Panc1 (cell line): ENCODE measurements around the gene PRPF19. TPM values are rescaled to one million over a fixed set of nuclear protein-coding genes. Genes with fewer than 3 reads are reported as not detected.

Experiments used
- ATAC-seq: fragments of 200-7000 bp; cut with Tn5 transposase; 2 replicates; pipeline ENCODE4 v1.9.1; 2020; ENCODE audit warnings: mild to moderate bottlenecking, moderate library complexity
- BruUV-seq: library from RNA; stranded (reverse); fragments of 400-500 nt; replicated peaks from 2 replicates; lab custom pipeline; 2021; lab: Mats Ljungman, UMichigan
- CTCF ChIA-PET: fragments of 300-600 bp; sonication (Branson Sonifier 250); formaldehyde crosslinking; loops from one replicate; lab custom pipeline; 2022; ENCODE audit warnings: antibody characterized with exemption; lab: Charles Lee
- POLR2A ChIA-PET: fragments of 300-600 bp; sonication (Branson Sonifier 250); formaldehyde crosslinking; loops from one replicate; lab custom pipeline; 2022; ENCODE audit warnings: antibody characterized with exemption; lab: Charles Lee
- DNase-seq: peaks from one replicate; pipeline ENCODE4 v3.0.0-alpha.2; 2010; ENCODE audit warnings: low read depth, low spot score
- H3K27ac ChIP-seq: 2 replicates; pipeline ENCODE4 v1.5.1; 2011; ENCODE audit warnings: mild to moderate bottlenecking, low read length, inconsistent platforms
- H3K27me3 ChIP-seq: fragments of 200-500 bp; sonication (Bioruptor generic); 2 replicates; pipeline ENCODE4 v1.6.0; 2014; ENCODE audit warnings: low read length, inconsistent platforms; ENCODE audit not compliant: control insufficient read depth, insufficient read depth
- H3K36me3 ChIP-seq: fragments of 200-500 bp; sonication (Bioruptor generic); 2 replicates; pipeline ENCODE4 v1.5.1; 2014; ENCODE audit warnings: inconsistent platforms, mild to moderate bottlenecking, low read length, moderate library complexity; ENCODE audit not compliant: control insufficient read depth, insufficient read depth
- H3K4me1 ChIP-seq: 2 replicates; pipeline ENCODE4 v1.5.1; 2011; ENCODE audit warnings: inconsistent platforms, mild to moderate bottlenecking, low read length, moderate library complexity; ENCODE audit not compliant: control insufficient read depth, insufficient read depth
- H3K4me3 ChIP-seq, 2 experiments: 2 replicates each; pipeline ENCODE4 v1.5.1; 2011 to 2012; ENCODE audit warnings: low read depth in 2 of 2, low read length in 2 of 2, mild to moderate bottlenecking in 2 of 2, inconsistent platforms in 1 of 2, moderate library complexity in 1 of 2
- H3K9me3 ChIP-seq: fragments of 200-500 bp; sonication (Bioruptor generic); 2 replicates; pipeline ENCODE4 v1.5.1; 2014; ENCODE audit warnings: low read depth, mild to moderate bottlenecking, inconsistent platforms, low read length, moderate library complexity; ENCODE audit not compliant: control insufficient read depth, insufficient read depth
- POLR2AphosphoS5 ChIP-seq: IDR thresholded peaks from 2 replicates; pipeline ENCODE4 v1.6.1; 2012; ENCODE audit warnings: mild to moderate bottlenecking, low read depth, low read length, moderate library complexity
- SIN3A ChIP-seq: IDR thresholded peaks from 2 replicates; pipeline ENCODE4 v1.6.1; 2012; ENCODE audit warnings: low read depth, mild to moderate bottlenecking, low read length, moderate library complexity, borderline replicate concordance; ENCODE audit not compliant: insufficient read depth
- TCF7L2 ChIP-seq: IDR thresholded peaks from 2 replicates; pipeline ENCODE4 v1.6.1; 2011; ENCODE audit warnings: mild to moderate bottlenecking, low read depth, low read length, inconsistent platforms
- in situ Hi-C: cut with HindIII; loops from 2 replicates; pipeline ENCODE4 v1.10.0; 2016; ENCODE audit warnings: low sequenced_read_pairs, low pct_unique_long_range_greater_than_20kb
- intact Hi-C: fragments of 100-400 bp; cut with micrococcal nuclease; formaldehyde crosslinking; loops from one replicate; pipeline ENCODE4 v1.10.0; 2022; ENCODE audit not compliant: unreplicated experiment
- total RNA-seq: library from RNA; stranded (reverse); gene quantifications from one replicate; pipeline ENCODE4 v1.2.1, GENCODE V29; 2021; ENCODE audit not compliant: unreplicated experiment
- TF ChIP-seq, protein P1 (sequence below): fragments of 450-650 bp; IDR thresholded peaks from 2 replicates; pipeline ENCODE4 v1.5.1; 2017; ENCODE audit warnings: mild to moderate bottlenecking
- TF ChIP-seq, protein P2 (sequence below), 2 experiments: IDR thresholded peaks; 2 replicates each; pipeline ENCODE4 v1.6.1; 2011 to 2012; ENCODE audit warnings: low read depth in 2 of 2, control low read depth in 1 of 2, low read length in 1 of 2, mild to moderate bottlenecking in 1 of 2, moderate library complexity in 1 of 2; ENCODE audit not compliant: insufficient read depth in 1 of 2

PRPF19 gene
- total RNA-seq, 1 experiment from 2014 or later = 149 TPM

DNA sequence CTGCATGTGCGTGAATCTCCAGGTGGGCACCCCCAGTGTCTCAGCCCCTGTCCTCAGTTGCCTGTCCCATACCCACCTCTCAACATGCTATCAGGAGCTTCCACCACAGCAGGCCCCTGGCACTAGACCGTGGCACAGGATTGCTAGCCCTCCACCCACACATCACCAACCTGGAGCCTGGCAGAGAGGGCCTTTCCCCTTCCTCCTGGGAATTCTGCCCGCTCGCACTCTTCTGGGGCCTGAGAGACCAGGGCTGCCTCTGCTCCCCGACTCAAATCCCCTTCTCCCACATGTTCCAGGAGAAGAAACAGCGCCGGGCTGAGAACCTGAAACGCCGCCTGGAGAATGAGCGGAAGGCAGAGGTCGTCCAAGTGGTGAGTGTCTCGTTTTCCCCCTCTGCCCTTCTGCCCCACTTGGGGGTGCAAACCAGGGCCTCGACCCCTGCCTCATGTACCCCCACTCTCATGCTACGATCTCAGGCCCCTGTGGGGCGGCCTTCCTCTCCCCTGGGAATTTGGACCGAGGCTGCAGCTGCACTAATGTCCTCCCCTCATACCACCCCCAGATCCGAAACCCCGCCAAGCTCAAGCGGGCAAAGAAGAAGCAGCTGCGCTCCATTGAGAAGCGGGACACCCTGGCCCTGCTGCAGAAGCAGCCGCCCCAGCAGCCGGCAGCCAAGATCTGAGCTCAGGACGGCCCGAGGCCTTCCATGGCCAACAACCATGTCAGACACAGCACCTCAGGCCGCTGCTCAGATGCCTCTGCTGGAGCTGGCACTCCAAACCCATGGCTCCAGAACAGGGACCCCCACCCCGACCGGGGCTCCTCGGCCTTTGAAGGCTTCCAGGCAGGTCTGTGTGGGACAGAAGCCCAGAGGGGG lies 56.5 kb downstream of the PRPF19 start:
- no peak for ATAC-seq
- BruUV-seq = no TSS peak
- no peak for DNase-seq
- Histone ChIP-seq H3K27me3 (no peaks in the 10 kb centered on the region), H3K9me3 (no peaks in the 10 kb centered on the region), H3K4me3 (no peak overlapping the region), H3K36me3 (peaks cover 4% of the 10 kb centered on the region), H3K4me1 (peaks cover 4% of the 10 kb centered on the region), H3K27ac (no peak overlapping the region)
- CTCF ChIA-PET = interaction anchor here (0.6 kb wide), 1 partner anchor 383 kb away, joined by 4 read pairs; no protein-coding TSS in a partner anchor
- intact Hi-C loops (no loop called here), in situ Hi-C loops (no loop called here)
- POLR2A ChIA-PET = no interaction called here
- TF ChIP-seq SIN3A = no peak
- TF ChIP-seq, protein P1, sequence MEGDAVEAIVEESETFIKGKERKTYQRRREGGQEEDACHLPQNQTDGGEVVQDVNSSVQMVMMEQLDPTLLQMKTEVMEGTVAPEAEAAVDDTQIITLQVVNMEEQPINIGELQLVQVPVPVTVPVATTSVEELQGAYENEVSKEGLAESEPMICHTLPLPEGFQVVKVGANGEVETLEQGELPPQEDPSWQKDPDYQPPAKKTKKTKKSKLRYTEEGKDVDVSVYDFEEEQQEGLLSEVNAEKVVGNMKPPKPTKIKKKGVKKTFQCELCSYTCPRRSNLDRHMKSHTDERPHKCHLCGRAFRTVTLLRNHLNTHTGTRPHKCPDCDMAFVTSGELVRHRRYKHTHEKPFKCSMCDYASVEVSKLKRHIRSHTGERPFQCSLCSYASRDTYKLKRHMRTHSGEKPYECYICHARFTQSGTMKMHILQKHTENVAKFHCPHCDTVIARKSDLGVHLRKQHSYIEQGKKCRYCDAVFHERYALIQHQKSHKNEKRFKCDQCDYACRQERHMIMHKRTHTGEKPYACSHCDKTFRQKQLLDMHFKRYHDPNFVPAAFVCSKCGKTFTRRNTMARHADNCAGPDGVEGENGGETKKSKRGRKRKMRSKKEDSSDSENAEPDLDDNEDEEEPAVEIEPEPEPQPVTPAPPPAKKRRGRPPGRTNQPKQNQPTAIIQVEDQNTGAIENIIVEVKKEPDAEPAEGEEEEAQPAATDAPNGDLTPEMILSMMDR = no peak
- TF ChIP-seq POLR2AphosphoS5 = no peak
- no peak for TF ChIP-seq TCF7L2
- TF ChIP-seq, protein P2, sequence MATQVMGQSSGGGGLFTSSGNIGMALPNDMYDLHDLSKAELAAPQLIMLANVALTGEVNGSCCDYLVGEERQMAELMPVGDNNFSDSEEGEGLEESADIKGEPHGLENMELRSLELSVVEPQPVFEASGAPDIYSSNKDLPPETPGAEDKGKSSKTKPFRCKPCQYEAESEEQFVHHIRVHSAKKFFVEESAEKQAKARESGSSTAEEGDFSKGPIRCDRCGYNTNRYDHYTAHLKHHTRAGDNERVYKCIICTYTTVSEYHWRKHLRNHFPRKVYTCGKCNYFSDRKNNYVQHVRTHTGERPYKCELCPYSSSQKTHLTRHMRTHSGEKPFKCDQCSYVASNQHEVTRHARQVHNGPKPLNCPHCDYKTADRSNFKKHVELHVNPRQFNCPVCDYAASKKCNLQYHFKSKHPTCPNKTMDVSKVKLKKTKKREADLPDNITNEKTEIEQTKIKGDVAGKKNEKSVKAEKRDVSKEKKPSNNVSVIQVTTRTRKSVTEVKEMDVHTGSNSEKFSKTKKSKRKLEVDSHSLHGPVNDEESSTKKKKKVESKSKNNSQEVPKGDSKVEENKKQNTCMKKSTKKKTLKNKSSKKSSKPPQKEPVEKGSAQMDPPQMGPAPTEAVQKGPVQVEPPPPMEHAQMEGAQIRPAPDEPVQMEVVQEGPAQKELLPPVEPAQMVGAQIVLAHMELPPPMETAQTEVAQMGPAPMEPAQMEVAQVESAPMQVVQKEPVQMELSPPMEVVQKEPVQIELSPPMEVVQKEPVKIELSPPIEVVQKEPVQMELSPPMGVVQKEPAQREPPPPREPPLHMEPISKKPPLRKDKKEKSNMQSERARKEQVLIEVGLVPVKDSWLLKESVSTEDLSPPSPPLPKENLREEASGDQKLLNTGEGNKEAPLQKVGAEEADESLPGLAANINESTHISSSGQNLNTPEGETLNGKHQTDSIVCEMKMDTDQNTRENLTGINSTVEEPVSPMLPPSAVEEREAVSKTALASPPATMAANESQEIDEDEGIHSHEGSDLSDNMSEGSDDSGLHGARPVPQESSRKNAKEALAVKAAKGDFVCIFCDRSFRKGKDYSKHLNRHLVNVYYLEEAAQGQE (IDR thresholded peaks at IDR 0.05; ENCODE audit: insufficient read depth in 1 of 2, low read depth in 2 of 2, low read length in 1 of 2) = no peak

DNA sequence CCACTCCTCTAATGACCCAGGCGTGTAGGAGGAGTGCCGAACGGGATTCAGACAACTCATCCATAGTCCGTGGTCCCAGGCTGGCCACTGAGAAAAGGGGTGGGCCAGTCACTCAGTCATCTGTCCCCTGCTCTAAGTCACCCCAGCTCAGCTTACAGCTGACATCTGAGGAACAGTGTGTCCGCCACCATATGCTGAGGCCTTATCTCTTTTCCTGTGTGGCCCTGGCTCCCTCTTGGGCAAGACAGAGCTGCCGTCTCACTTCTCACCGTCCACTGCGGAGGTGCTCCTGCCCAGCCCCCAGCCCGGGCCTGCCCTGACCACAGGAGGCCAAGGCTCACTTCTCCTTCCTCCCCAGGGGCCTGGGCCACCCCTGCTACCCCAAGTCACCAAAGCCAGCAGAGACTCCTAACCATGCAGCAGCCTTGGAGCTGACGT lies 57.7 kb downstream of the PRPF19 start:
- Histone ChIP-seq H3K27ac (no peak overlapping the region), H3K36me3 (peaks cover 4% of the 10 kb centered on the region)

More for the DNA sequence above, 57.7 kb downstream of the PRPF19 start:
- no peaks in the 10 kb centered on the region for H3K27me3 ChIP-seq
- H3K9me3 ChIP-seq = no peaks in the 10 kb centered on the region
- H3K4me3 ChIP-seq = no peak overlapping the region
- DNase-seq = no peak
- POLR2A ChIA-PET = no interaction called here
- H3K4me1 ChIP-seq = peaks cover 15% of the 10 kb centered on the region
- no peak for ATAC-seq
- no TSS peak for BruUV-seq
- CTCF ChIA-PET = no interaction called here
- intact Hi-C loops (no loop called here), in situ Hi-C loops (no loop called here)
- no peak for TF ChIP-seq POLR2AphosphoS5
- TF ChIP-seq SIN3A = no peak
- TF ChIP-seq, protein P1 = no peak
- TF ChIP-seq TCF7L2 = no peak
- TF ChIP-seq, protein P2 (IDR thresholded peaks at IDR 0.05; ENCODE audit: insufficient read depth in 1 of 2, low read depth in 2 of 2, low read length in 1 of 2) = no peak
